NCI-H146 treated with DMSO at 0.1 percent for 48 hours (cell line): ENCODE results near the gene TTC4.
"Not testable (repeated sequence)": the region's sequence is repeated elsewhere in the genome, so short reads cannot be mapped to it uniquely, and the experiment has no call there.

Experiments
- DNase-seq: peaks from one replicate; lab custom pipeline; 2025; ENCODE audit not compliant: unreplicated experiment; lab: John Stamatoyannopoulos, UW

Gene TTC4

GRCh38 chr1:54745864-54746263 is 30.2 kb downstream of the TTC4 start:
- DNase-seq: no peak

GRCh38 chr1:54748094-54748835 is 32.6 kb downstream of the TTC4 start:
- no peak for DNase-seq

GRCh38 chr1:54750596-54750995 is 34.9 kb downstream of the TTC4 start:
- DNase-seq: no peak

DNA sequence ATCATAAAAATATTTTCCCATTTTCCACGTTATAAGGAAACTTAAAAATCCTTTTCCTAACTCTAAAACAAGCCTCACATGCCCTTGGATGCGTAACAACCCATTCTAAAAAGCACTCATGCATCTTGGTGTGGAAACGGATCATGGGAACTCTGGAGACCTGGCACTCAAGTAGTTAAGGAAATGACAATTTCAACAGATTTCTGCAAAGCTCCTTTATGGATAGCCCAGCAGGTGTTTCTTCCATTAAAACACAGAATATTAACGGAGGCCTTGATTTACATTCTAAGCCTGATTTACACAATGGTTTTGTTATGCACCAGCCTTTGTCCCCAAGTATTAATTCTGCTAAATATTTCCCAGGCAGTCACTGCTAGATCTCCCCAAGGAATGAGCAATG is 35.8 kb downstream of the TTC4 start:
- DNase-seq: no peak

DNA sequence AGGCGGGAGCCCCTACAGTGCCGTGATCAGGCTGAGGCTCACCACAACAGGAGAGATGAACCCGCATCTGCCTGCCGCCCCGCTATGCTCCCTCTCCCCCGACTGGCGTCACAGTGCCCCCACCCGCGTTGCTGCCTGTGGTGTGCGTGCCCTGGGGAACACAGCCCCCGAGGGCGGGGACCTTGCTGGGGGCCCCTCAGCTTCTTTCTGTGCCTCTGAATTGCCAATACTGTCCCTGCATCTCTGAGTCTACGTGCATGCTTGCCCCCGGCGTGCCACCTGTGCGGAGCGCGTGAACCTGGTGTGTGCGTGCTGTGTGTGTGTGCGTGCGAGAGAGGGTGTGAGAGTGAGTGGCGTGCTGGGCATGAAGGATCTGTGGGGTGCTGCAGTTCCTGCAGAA is 38.4 kb downstream of the TTC4 start:
- no peak for DNase-seq

DNA sequence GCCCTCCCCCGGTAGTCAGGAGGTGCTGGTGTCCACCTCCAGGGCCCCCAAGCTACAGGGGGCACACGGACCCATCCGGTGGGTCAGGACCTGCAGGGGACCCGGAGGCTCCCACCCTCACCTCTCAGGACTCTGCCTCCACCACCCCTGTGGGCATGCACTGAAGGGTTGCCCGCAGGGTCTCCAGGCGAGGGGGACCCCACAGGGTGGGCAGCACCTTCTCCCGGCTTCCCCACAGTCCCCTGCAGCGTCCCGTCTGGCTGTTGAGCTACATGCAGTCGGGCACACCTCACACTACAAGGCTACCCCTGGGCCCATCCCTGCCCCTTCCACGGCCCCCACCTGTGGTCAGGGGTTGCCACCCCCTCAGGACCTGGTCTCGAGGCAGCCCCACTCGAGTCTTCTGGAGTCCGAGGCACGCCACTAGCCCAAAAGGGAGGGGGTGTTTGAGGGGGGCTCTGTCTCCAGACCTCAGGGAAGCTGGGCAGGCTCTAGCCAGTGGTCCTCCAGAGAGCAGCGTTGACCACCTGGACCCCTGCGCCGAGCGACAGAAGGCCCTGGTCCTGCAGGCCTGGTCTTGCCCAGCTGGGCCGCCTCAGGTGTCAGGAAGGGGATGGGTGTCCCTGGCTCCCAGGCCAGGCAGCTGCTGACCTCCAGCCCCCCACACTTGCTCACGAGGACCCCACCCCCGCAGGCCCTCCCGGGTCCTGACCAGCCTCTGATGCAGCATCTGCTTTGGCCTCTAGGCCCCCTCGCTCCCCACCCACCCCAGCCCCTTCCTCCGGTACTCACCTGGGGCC is 39.0 kb downstream of the TTC4 start:
- no peak for DNase-seq

GRCh38 chr1:54757833-54758232 is 42.2 kb downstream of the TTC4 start:
- DNase-seq: no peak

DNA sequence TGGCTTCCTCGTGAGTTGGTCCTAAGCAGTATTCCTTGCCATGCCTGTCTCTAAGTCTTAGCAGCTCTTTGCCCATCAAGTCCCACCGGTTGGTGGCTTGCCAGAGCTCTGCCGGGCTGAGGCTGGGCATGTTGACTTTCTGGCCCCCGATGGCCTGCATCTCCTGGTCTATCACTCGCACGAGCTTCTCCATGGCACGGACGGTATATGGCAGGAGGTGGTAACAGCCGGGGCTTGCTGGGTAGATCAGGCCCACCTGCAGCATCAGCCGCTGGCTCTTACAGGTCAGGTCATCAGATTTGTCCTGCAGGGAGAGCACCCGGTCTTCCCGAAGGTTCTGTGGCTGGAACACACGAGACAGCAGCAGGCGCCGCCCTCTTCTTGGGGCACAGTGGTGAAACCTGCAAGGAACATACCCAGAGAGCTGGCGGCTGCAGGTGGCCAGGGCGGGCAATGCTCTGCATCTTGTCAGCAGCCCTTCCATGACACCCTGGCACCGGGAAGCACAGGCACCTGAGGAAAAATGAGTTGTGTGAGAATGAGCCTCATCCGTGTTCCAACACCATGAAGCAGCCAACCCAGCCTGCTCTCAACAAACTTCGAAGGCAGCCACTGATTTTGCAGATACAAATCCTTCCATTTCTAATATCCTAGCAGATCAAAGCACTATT is 43.2 kb downstream of the TTC4 start:
- DNase-seq: no peak

DNA sequence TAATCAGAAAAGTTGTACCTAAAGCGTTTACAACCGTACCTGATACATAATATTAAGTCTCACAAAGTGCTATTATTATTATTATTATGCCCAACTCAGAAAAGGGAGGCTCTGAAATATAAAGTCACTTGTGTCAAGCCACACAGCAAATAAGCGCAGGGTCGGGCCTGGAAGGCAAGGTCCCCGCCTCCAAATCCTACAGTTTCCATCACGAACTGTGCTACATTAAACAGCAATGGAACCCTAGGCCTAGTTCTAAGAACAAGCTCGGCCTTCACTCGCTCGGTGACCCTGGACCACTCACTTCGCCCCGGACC is 48.1 kb downstream of the TTC4 start:
- no peak for DNase-seq

DNA sequence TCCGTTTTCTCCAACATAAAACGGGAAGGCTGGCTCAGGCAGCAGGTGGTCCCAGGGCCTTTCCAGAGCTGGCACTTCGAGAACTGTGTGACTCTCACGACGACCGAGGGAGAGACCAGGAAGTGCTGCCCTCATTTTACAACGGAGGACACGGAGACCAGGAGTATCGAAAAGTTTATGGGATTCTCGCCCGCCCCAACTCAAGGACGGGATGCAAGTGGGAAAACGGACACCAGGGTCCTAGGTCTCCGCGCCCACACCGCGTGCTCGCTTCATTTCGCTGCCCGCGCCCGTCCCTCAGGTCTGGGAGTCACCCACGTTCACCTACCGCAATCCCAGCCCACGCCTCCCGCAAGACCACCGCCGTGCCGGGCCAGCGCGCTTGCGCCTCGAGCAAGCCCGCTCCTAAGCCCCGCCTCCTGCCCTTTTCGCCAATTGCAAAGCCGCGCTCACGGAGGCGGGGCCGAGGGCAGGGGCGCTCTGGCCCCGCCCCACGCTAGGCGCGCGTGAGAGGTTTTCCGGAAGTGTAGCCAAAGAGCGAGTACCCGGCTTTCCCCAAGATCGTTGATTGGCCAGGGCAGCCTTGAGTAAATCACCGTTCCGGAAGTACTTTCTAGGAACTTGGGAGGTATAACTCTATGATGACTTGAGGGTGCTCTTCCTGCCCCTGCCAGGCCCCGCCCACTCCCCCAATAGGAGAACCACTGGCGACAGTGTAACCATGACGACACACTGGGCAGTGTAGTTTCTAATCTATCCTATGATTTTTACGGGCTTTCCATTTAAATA is 48.7 kb downstream of the TTC4 start, which contains the start of gene PARS2:
Gene PARS2 (minus strand): TSS at position 391 of the 789 bp plus-strand sequence. CDS start 5,362 bp downstream, outside the sequence.
- DNase-seq: peak; percentile 99

GRCh38 chr1:54764922-54765561 is 49.4 kb downstream of the TTC4 start:
- no peak for DNase-seq

DNA sequence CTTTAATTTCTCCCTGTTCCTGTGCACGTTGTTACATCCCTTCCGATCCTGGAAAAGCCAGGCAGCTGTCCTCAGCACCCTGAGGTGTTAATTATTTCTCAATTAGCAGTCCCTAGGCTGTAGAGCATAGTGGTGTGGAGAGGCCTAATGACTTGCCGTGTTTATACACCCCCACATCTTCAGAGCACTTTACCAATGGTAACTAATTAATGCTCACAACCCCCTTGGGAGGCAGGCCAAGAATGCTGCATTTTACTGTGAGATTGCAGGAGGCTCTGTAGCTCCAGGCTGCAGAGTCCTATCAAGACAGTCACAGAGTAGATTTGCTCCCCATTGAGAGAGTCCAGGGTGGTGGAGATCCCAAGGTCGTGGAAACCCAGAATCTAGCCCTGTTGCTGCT is 51.1 kb downstream of the TTC4 start:
- peak; percentile 68 for DNase-seq

GRCh38 chr1:54767526-54767925 is 51.9 kb downstream of the TTC4 start:
- no peak for DNase-seq

DNA sequence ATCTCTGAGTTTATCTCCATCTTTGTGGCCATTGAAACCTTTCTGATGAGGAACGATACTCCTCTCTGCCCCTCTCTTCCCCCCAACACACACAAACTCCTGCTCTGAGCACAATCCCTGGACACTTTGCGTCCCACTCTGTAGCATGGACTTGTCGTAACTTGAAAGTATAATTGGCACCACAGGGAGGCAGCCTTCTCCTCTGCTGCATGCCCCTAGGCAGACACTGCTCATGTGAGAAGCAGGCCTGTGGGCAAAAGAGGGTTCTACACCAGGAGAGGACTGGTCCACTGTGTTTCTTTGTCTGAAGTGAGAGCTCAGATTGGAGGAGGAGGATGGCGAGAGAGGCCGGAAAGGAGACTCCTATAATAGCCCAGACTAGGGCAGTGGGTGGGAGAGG is 52.4 kb downstream of the TTC4 start:
- DNase-seq: peak; percentile 63

DNA sequence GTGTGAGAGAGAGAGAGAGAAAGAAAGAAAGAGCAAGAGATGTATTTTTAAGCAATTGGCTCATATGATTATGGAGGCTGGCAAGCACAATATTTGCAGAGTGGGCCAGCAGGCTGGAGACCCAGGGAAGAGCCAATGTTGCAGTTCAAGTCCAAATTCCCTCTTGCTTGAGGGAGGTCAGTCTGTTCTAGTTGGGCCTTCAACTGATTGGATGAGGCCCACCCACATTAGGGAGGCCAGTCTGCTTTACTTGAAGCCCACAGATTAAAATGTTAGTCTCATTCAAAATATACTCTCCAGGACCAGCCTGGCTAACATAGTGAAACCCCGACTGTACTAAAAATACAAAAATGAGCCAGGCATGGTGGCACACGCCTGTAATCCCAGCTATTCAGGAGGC is 57.3 kb downstream of the TTC4 start:
- no peak for DNase-seq

DNA sequence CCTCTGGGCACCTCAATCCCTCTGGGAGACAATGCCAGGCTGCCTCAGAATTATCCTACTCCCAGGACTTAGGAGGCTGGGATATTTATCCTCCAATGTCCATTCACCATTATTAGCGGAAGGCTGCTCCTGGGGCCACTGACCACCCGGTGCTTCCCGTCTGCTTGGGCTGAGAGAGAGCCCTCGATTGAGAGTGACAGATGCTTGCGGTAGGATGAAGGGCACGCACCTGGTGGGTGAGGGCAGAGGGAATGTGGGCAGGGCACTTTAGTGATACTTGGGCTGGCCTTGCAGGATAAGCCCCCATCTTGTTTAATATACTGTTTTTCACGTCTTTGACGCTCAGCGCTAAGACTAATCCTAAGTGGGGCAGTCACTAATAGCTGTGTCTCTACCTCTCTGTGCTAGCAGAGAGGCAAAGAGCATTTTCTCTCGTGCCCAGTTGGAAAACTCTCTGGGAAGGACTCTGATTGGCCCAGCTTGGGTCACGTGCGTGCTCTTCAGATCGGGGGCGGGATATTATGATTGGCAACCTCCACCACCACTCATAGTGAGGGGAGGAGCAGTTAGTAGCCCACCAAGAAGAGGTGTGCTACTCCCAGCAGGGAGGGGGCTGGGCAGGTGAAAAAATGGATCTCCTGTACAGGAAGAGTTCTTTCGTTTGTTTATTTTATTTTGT is 59.3 kb downstream of the TTC4 start:
- no peak for DNase-seq

DNA sequence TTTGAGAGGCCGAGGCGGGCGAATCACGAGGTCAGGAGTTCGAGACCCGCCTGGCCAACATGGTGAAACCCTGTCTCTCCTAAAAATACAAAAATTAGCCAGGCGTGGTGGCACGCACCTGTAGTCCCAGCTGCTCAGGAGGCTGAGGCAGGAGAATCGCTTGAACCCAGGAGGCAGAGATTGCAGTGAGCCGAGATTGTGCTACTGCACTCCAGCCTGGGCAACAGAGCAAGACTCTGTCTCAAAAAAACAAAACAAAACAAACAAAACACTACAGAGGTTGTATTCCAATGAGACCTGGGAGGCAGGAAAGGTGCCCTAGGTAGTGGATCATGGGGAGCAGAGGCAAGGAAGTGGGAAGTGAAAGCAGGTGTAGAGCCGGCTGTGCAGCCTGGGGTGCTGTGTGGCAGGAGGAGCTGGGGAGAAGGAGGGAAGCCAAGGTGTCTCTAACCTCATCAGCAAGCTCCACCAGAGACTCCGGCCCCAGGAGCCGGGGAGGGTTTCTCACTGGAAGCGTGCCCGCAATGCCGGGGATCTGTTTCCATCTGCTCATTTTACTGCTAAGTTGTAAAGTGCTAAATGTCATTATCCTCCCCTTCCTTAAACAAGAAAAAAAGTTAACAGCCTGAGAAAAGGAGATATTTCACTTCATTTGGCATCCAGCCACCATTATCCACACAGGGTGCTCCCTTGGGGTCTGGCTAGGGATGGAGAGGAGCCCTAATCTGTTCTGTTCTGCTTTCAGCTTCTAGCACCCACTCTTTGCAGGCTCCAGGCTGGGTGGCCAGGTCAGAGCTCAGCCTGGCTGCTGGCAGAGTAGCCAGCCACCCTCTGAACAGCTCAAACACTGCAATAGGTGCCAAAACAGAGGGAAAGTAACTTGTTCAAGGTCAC is 60.4 kb downstream of the TTC4 start:
- not testable (repeated sequence) for DNase-seq

DNA sequence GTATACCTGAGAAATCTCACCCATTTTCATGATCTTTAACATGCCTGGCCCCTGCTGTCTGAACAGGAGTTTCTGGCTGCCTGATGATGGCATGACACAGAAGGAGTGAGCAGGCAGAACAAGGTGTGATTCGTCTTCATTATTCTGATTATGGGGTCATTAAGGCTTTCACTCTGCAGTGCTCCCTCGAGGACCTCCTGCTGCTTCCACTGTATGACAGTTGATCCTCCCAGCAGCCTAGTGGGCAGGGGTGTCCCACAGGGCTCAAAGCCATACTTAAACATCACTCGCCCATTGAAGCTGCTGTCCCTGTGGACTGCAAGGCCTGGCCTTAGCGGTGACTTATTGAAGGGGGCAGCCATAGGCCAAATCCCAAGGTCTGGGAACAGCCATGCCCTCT is 61.4 kb downstream of the TTC4 start:
- DNase-seq: no peak

DNA sequence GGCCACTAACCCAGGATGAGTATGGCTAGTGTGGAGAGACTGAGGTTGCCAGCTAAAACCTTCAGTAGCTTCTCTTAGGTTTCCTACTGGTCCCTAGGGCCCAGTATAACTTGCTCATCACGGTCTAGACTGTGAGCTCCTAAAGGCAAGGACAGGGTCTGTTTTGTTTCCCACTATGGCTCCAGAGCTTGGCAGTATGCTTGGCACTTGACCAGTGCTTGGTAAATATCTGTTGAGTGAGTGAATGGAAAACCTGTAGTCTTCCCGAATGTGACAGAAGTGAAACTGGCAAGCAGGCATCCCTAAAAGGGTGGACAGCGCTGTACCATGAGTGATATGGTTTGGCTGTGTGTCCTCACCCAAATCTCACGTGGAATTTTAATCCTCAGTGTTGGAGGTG is 61.8 kb downstream of the TTC4 start:
- no peak for DNase-seq
